Measurements from ENCODE around the gene FAT4. TPM values are rescaled to one million over a fixed set of nuclear protein-coding genes. Genes with fewer than 3 reads are reported as not detected.
A peak's percentile ranks its signal among the peaks of the same experiment; 100 is the strongest.

The FAT4 gene, protein sequence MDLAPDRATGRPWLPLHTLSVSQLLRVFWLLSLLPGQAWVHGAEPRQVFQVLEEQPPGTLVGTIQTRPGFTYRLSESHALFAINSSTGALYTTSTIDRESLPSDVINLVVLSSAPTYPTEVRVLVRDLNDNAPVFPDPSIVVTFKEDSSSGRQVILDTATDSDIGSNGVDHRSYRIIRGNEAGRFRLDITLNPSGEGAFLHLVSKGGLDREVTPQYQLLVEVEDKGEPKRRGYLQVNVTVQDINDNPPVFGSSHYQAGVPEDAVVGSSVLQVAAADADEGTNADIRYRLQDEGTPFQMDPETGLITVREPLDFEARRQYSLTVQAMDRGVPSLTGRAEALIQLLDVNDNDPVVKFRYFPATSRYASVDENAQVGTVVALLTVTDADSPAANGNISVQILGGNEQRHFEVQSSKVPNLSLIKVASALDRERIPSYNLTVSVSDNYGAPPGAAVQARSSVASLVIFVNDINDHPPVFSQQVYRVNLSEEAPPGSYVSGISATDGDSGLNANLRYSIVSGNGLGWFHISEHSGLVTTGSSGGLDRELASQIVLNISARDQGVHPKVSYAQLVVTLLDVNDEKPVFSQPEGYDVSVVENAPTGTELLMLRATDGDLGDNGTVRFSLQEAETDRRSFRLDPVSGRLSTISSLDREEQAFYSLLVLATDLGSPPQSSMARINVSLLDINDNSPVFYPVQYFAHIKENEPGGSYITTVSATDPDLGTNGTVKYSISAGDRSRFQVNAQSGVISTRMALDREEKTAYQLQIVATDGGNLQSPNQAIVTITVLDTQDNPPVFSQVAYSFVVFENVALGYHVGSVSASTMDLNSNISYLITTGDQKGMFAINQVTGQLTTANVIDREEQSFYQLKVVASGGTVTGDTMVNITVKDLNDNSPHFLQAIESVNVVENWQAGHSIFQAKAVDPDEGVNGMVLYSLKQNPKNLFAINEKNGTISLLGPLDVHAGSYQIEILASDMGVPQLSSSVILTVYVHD (N-terminal part only)
- 10 to 100 TPM; 44.0 to 60.9 (median 49.7) TPM for total RNA-seq

DNA sequence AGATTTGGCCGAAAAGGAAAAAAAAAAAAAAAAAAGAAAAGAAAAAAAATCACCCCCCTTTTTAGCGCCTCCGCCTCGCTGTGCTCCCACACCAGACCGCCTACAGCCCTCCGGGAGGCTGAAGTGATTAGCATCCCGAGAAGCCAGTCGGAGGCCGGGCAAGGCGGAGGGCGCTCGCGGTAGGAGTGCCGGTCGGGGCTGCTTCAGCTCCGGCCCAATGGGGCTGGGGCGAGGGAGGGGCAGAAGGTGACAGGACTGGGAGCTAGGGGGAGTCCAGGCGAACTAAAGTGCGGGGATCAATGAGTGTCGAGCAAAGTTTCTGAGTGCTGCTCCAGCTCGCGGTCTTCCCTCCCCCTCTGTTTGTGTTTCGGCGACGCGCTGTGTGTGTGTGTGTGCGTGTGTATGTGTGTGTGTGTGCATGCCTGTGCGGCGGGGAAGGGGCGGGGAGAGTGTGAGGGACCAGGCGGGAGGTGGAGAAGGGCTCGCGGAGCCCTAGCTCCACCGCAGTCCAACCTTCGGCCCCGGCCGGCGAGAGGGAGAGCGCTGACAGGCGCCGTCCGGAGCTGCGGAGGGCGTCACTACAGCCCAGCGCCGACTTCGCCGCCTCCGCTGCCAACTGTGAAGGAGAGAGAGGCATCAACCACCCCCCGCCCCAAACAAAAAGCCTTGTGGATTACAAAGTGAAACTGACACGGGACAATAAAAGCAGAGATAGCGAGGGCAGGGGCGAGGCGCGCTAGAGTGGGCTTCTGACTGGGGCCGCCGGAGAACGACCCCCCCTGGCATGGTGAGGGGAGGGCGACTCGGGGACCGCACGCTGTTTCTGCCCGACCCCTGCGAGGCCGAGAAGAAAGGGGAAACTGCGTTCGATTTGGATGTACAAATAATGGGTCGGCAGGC lies at the start of gene FAT4:
TSS of gene FAT4 (plus strand) at position 280 of the 900 bp plus-strand sequence. CDS start 1,457 bp downstream, outside the sequence.
- intact Hi-C loops (cut with DNase I): loop anchor here (10.0 kb wide), 2 partner anchors 80 to 1290 kb away; no protein-coding TSS in a partner anchor
- H3K4me3 ChIP-seq: peak within 1 kb of the TSS; percentile 62 to 85 (median 78)
- peaks cover 23 to 44% (median 41%) of the 10 kb centered on the region in 4 donors for H3K4me1 ChIP-seq
- H3K27ac ChIP-seq (replicated peaks in 1 of 4): peak within 1 kb of the TSS; percentile 86 to 95 (median 91)
- DNase-seq (ENCODE audit: extremely low spot score): peak; percentile 97
- H3K9me3 ChIP-seq: no peaks in the 10 kb centered on the region
- TF ChIP-seq, protein P1, sequence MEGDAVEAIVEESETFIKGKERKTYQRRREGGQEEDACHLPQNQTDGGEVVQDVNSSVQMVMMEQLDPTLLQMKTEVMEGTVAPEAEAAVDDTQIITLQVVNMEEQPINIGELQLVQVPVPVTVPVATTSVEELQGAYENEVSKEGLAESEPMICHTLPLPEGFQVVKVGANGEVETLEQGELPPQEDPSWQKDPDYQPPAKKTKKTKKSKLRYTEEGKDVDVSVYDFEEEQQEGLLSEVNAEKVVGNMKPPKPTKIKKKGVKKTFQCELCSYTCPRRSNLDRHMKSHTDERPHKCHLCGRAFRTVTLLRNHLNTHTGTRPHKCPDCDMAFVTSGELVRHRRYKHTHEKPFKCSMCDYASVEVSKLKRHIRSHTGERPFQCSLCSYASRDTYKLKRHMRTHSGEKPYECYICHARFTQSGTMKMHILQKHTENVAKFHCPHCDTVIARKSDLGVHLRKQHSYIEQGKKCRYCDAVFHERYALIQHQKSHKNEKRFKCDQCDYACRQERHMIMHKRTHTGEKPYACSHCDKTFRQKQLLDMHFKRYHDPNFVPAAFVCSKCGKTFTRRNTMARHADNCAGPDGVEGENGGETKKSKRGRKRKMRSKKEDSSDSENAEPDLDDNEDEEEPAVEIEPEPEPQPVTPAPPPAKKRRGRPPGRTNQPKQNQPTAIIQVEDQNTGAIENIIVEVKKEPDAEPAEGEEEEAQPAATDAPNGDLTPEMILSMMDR (IDR thresholded peaks at IDR 0.05): peak in 1 of 3 experiments; percentile 38
- no peak for TF ChIP-seq EP300 (IDR thresholded peaks at IDR 0.05)
- TF ChIP-seq POLR2AphosphoS5 (IDR thresholded peaks at IDR 0.05): peak; percentile 86 to 87
- TF ChIP-seq POLR2A (IDR thresholded peaks at IDR 0.05; ENCODE audit: low read depth): no peak
- no peaks in the 10 kb centered on the region for H3K27me3 ChIP-seq
- H3K36me3 ChIP-seq: no peaks in the 10 kb centered on the region
- WGBS: 0% methylated on average over 45 of the region's 68 CpGs

- no peak overlapping the region for H3K4me3 ChIP-seq
- no peaks in the 10 kb centered on the region for H3K36me3 ChIP-seq
- DNase-seq (ENCODE audit: extremely low spot score): no peak
- intact Hi-C loops (cut with DNase I): no loop called here
- H3K27ac ChIP-seq (replicated peaks in 1 of 4): no peak overlapping the region
- no peaks in the 10 kb centered on the region for H3K27me3 ChIP-seq
- TF ChIP-seq, protein P1 (IDR thresholded peaks at IDR 0.05): no peak
- TF ChIP-seq POLR2AphosphoS5 (IDR thresholded peaks at IDR 0.05) (no peak), POLR2A (IDR thresholded peaks at IDR 0.05; ENCODE audit: low read depth) (no peak), EP300 (IDR thresholded peaks at IDR 0.05) (no peak)
- 98% methylated on average over 5 of the region's 5 CpGs for WGBS
- no peaks in the 10 kb centered on the region for H3K4me1 ChIP-seq
- H3K9me3 ChIP-seq: no peaks in the 10 kb centered on the region
These were observed 48.9 kb upstream of the FAT4 start for GRCh38 chr4:125265846-125266245.

GRCh38 chr4:125266901-125267604 lies 47.7 kb upstream of the FAT4 start:
- intact Hi-C loops (cut with DNase I): no loop called here
- no peaks in the 10 kb centered on the region for H3K27me3 ChIP-seq
- TF ChIP-seq POLR2A (IDR thresholded peaks at IDR 0.05; ENCODE audit: low read depth): no peak
- no peak for TF ChIP-seq POLR2AphosphoS5 (IDR thresholded peaks at IDR 0.05)
- TF ChIP-seq, protein P1 (IDR thresholded peaks at IDR 0.05): no peak
- TF ChIP-seq EP300 (IDR thresholded peaks at IDR 0.05): no peak
- H3K9me3 ChIP-seq: no peaks in the 10 kb centered on the region
- no peaks in the 10 kb centered on the region for H3K4me1 ChIP-seq
- no peaks in the 10 kb centered on the region for H3K36me3 ChIP-seq
- H3K4me3 ChIP-seq: no peak overlapping the region
- DNase-seq (ENCODE audit: extremely low spot score): no peak
- WGBS: 50% methylated on average over 7 of the region's 7 CpGs
- H3K27ac ChIP-seq (replicated peaks in 1 of 4): no peak overlapping the region

GRCh38 chr4:125267630-125268029 lies 47.1 kb upstream of the FAT4 start:
- Histone ChIP-seq H3K4me3 (no peak overlapping the region), H3K27ac (replicated peaks in 1 of 4) (no peak overlapping the region), H3K9me3 (no peaks in the 10 kb centered on the region), H3K4me1 (no peaks in the 10 kb centered on the region), H3K36me3 (no peaks in the 10 kb centered on the region), H3K27me3 (no peaks in the 10 kb centered on the region)
- DNase-seq (ENCODE audit: extremely low spot score): no peak
- TF ChIP-seq, protein P1 (IDR thresholded peaks at IDR 0.05): no peak
- no peak for TF ChIP-seq POLR2AphosphoS5 (IDR thresholded peaks at IDR 0.05)
- no peak for TF ChIP-seq POLR2A (IDR thresholded peaks at IDR 0.05; ENCODE audit: low read depth)
- no peak for TF ChIP-seq EP300 (IDR thresholded peaks at IDR 0.05)
- intact Hi-C loops (cut with DNase I): no loop called here
- WGBS: 72% methylated on average over 3 of the region's 3 CpGs
